Epidermal melanocyte (primary cell): ENCODE results near the gene MARS1.
A peak's percentile ranks its signal among the peaks of the same experiment; 100 is the strongest.
"Not testable (repeated sequence)": the region's sequence is repeated elsewhere in the genome, so short reads cannot be mapped to it uniquely, and the experiment has no call there.

Source experiments
- DNase-seq: peaks from one replicate; pipeline ENCODE4 v3.0.0; 2011; ENCODE audit warnings: low spot score; ENCODE audit not compliant: insufficient read length

Gene MARS1

DNA sequence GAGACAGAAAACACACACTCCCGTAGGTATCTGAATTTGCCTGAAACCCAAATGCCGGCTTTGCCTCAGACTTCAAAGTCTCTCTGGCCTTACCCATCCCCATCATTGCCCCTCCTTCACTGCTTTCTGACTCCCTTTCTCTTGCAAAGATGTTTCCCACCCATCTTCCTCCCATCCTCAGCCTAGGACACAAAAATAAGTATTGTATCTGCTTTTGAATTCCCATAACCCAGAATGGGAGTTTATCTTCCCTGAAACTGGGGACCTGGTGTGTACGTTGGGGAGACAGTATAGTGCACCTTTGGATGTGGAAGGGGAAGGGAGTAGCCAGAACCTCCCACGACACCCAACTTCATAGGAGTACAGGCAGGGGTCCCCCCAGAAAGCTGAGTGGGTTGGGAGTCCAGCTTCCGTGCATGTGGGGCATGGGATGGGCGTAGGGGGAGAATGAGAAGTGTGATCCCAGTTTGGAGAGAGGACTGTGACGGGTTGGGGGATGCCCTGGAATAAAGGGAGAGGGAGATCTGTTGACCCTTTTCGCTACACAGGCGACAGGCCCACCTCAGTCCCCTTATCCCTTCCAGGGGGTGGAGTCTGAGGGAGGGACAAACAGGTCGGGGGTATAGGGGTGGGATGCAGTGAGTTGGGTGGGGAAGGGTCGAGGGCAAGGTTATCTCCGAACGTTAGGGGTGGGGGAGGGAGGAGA is 61.5 kb downstream of the MARS1 start:
- no peak for DNase-seq

GRCh38 chr12:57549909-57550640 is 62.2 kb downstream of the MARS1 start, which contains the start of gene KIF5A:
KIF5A (plus strand) TSS chr12:57550044; CDS start chr12:57550272, 228 bp downstream.
- DNase-seq, result no peak

- no peak for DNase-seq
These were observed 63.0 kb downstream of the MARS1 start for GRCh38 chr12:57550641-57551549.

DNA sequence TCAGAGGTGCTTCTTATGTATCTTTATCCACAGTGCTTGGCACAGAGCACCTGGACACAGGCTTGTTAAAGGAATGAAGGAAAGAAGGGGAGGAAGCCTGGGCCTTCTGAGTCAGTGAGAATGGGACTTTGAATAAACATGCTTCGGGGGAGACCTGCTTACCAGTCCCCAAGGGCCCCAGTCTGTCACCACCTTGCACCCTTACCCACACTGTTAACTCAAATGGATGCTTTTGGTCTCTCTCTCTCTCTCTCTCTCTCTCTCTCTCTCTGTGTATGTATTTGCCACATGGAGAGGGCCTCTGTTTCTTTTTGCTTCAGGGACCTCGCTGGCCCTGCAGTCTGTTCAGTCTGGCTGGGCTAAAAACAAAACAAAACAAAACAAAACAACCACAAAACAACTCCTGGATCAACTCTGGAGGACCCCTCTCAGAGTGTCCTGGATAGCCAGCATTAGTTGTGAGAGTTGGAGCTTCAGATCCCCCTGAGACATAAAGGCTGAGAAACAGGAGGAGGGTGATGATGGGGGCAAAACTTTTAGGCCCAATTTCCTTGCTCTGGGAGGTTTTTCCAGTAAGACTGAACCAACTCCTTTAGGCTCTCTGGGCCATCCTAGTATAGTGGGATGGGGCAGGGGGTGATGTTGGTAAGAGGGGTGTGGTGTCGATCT is 63.9 kb downstream of the MARS1 start:
- no peak for DNase-seq

GRCh38 chr12:57552306-57552651 is 64.4 kb downstream of the MARS1 start:
- DNase-seq, result peak; percentile 19

- DNase-seq, result peak; percentile 25
These were observed 65.0 kb downstream of the MARS1 start for GRCh38 chr12:57552835-57553313.

DNA sequence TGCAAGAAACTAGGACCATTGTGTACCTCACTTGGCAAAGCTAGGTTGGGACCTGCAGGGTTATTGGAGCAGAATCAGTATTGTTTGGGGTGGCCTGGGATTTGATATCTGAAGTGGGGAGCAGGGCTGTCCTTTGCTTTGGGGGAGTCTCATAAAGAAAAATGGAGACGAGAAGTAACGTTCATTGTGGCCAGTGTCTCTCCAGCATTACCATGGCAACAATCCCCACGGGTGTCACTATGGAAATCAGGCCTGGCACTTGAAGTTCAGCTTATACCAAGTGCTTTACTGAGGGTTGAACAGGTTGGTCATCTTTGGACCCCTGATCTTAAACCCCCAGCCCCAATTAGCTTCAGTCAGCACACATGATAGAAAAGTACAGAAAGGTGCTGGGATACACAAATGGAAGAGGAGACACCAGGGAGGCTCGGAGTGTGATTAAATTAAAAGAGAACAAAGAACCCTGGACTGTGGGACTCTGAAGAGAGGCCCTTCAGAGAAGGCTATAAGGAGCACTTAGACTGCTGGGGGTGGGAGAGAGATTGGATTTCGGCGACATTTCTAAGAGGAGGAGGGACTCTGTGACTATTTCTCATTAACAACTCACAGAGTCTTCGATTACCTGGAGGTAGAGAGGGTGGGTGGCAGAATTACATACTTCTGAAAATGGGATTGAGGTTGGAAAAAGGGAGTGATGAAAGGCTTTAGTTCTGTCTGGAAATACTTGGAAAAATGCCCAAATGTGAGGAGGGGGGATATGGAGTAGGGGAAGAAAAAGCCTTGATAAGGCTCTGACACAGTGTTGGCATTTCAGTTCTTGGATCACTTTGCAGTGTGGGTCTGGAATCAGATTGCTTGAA is 65.7 kb downstream of the MARS1 start:
- no peak for DNase-seq

GRCh38 chr12:57554453-57554852 is 66.6 kb downstream of the MARS1 start:
- DNase-seq, result no peak

DNA sequence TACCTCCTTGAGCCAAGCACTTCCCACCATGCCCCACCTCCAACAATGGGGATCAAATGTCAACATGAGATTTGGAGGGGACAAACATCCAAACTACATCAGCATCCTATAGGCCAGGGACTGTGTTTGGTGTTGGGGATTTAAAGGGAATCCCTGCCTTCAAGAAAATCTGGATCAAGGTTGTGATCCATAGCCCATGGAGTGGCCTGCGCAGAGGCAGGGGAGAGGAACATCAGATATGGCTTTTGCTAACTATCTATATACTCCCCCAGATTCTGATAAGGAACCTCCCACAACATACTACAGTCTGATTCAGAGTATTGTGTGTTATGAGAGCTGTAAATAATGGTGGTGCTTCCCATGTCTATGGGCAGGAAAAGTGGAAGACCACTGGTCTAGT is 67.0 kb downstream of the MARS1 start:
- no peak for DNase-seq

DNA sequence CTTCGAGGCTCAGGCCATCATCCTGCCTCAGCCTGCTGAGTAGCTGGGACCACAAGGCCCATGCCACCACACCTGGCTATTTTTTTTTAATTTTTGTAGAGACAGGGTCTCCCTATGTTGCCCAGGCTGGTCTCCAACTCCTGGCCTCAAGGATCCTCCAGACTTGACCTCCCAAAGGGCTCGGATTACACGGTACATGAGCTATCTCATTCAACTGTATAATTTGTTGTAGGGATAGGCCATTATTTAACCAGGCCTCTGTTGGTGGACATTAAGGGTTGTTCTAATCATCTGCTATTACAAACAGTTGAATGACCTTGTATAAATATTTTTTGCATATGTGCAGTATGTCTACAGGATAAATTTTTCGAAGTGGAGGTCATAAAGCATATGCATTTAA is 71.0 kb downstream of the MARS1 start:
- DNase-seq, result no peak

DNA sequence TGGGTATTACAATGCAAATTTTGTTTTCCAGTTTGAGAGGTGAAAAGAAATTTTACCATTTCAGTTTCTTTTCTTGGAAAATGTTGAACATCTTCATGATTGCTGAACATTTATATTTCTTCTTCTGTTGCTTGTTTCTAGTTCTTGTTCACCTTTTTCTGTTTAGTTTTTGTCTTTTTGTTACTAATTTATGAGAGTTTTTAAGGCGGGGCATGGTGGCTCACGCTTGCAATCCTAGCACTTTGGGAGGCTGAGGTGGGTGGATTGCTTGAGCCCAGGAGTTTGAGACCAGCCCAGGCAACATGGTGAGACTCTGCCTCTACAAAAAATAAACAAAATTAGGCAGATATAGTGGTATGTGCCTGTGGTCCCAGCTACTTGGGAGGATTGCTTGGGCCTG is 72.6 kb downstream of the MARS1 start:
- DNase-seq, result no peak

- not testable (repeated sequence) for DNase-seq
These were observed 73.2 kb downstream of the MARS1 start for GRCh38 chr12:57561117-57561516.

DNA sequence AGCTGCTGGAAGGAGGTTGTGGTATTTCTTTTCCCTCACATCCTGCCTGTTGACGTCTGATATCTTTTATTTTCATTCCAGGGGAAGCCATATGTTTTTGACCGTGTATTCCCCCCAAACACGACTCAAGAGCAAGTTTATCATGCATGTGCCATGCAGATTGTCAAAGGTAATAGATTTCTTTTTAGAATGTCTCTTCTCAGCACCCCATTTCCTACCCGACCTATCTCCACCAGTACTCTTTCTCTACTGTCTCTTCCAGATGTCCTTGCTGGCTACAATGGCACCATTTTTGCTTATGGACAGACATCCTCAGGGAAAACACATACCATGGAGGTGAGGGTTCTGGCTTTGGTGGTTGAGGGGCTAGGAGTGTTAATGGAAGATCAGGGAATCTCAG is 75.5 kb downstream of the MARS1 start:
- no peak for DNase-seq

GRCh38 chr12:57564178-57564740 is 76.4 kb downstream of the MARS1 start:
- no peak for DNase-seq
